Stimulated activated CD8-positive, alpha-beta memory T cell treated with anti-CD3 and anti-CD28 coated beads, Interleukin-12 subunit alpha, Interleukin-12 subunit beta, amount 100 ng/mL, for 24 hours (primary cell): ENCODE results near the gene UMODL1.

ENCODE experiments used
- DNase-seq: peaks from one replicate; pipeline ENCODE4 v3.0.0-alpha.2; 2020; ENCODE audit errors: extremely low read depth

The UMODL1 gene

DNA sequence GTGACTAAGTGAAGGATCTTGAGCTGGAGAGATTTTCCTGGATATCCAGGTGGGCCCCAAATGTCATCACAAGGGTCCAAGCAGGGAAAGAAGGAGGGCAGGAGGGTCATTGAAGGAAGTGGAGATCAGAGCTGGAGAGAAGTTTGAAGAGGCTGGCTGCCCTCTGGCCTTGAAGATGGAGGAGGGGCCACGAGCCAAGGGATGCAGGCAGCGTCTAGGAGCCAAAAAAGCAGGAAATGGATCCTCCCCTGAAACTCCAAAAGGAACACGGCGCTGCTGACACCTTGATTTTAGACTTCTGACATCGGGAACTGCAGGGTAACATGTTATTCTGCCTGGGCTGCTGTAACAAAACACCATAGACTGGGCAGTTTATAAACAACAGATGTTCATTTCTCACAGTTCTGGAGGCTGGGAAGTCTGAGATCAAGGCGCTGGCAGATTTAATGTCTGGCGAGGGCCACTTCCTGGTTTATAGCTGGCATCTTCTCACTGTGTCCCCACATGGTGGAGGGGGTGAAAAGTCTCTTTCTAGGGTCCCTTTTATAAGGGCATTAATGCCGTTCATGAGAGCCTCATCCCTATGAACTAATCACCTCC, 32.2 kb upstream of the UMODL1 start:
- DNase-seq = no peak

DNA sequence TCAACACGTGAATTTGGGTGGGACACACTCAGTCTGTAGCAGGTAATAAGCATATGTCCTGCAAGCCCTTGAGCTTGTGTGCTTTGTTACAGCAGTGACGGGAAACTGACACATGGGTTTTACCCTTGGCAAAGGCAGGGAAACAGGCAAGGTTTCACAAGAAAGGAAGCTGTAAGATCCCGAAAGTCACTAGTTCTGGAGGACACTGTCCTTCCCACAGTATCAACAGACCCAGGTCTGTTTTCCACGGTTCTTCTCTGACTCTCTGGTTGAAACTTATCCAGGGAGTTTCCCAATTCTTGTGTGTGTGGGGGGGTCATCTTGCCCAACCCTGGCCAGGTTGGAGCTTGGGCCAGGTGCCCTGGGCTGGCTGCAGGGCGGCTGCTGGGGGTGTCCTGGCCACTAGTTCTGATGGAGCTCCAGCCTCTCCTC, 31.6 kb upstream of the UMODL1 start:
- no peak for DNase-seq

DNA sequence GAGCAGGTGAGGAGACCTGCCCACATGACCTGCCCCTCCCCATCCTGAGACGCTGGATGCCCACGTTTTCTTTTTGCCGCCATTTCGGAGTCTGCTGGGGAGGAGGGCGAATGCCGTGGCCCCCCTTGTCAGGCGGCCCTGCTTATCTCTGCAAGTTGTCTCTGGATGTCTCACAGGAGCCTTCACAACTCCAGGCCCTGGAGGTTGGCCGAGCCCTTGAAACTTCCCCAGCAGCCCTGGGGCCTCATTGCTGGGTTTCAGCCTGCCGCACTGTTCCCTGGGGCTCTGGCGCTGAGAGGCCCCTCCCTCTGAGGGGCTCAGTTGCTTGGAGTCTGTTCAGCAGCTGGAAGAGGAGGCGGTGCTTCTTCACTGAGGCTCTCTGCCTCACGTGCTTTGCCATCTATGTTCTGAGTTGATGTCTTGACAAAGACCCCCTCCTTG, 31.2 kb upstream of the UMODL1 start:
- no peak for DNase-seq

DNA sequence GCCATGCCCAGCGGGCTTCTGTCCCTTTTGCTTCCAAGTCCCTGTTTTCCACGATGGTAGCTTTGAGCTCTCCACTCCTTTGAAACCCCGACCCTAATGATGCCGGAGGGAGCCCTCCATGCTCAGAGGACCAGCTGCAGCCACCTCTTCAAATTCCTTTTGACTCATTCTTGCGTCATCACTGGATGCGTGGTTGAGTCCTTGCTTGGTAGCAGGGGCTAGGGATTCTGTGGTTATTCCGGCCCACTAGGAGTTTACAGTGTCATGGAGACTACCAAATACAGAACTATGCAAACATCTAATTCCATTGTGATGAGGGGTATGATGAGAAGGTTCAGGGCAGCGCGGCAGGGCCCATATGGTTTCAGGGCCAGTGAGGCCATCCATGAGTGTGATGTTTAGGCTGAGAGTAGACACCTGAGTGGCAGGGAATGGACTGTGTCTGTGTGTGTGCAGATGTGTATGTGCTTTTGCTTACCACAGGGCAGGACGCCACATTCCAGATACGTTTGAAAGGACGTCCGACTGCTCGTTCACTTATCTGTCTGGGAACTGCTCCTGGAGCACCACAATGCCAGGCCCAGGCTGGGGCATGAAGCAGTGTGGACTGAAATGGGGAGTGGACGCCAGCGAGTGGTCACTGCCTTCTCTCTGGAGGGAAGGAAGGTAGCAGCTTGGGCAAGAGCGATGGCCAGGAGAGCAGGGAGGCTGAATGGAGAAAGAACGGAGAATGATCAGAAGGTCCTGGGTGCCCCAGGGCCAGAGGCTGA, 30.5 kb upstream of the UMODL1 start:
- no peak for DNase-seq

DNA sequence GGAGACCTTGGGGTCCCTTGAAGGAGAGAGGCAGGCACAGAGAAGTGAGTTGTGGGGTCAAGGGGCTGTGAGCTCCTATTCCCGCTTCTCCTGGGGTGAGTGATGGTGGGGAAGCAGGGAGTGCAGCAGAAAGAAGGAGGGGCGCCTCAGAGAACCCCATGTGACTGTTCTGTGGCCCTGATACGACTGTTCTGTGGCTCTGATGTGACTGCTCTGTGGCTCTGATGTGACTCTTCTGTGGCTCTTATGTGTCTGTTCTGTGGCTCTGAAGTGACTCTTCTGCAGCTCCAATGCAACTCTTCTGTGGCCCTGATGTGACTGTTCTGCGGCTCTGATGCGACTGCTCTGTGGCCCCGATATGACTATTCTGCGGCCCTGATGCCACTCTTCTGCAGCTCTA, 29.9 kb upstream of the UMODL1 start:
- no peak for DNase-seq

DNA sequence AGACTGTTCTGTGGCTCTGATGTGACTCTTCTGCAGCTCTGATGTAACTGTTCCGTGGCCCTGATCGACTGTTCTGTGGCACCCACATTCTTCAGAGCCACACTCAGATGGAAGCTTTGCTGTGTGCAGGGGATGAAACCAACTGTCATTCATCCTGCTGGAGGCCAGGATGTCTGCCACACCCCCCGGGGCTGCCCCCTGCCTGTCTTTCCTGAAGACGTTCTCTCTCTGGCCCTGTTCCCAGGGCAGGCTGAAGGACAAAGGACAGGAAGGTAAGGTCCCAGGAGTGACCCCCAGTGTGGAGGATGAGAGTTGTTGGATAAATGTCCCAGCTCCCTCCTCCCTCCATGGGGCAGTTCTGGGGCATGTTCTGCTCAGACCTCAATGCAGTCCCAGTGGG, 29.4 kb upstream of the UMODL1 start:
- DNase-seq = no peak

DNA sequence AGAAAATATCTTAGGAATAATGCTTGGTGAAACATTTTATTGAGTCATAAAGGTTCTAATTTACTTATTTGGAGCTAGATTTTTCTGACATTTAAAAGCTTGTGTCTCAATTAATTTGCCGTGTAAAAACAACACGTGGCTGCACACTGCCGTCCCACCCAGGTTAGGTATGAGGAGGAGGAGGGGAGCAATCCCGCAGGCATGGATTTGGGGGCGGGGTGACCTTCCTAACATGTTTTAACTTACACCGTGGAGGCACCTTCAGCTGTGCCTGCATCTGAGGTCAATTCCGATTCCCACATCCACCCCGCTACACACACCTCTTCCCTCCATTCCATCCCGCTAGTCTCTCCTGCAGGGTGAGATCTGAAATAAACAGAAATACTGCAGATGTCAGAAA, 28.5 kb upstream of the UMODL1 start:
- no peak for DNase-seq

DNA sequence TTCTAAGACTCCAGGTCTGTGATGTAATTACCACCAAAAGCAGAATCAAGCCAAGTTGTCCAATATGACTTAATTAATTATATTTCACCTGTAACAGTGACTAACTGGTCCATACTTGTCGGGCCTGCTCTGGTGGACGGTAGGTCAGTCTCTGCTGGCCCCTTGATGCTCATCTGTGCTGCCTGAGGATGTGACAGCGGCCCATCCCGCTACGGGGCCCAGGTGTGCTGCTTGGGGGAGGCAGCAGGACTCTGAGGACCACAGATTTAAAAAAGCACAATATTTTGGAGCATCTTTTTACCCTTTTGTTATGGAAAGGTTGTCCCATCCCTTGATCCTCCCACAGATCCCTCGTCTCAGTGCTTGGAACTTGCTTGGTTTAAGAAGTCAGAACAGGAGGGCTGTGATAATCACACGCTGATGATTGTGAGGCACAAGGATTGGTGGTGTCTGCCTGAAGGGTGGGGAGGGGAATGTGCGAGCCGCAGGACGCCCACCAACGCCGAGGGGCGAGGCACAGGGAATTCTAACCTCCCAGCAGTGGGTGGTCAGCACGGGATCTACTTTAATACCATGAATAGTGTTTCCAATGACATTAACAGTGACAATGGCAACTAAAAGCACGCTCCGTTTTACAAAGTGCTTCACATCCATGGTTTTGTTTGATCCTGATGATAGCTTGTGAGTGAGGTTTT, 27.8 kb upstream of the UMODL1 start:
- DNase-seq = no peak

DNA sequence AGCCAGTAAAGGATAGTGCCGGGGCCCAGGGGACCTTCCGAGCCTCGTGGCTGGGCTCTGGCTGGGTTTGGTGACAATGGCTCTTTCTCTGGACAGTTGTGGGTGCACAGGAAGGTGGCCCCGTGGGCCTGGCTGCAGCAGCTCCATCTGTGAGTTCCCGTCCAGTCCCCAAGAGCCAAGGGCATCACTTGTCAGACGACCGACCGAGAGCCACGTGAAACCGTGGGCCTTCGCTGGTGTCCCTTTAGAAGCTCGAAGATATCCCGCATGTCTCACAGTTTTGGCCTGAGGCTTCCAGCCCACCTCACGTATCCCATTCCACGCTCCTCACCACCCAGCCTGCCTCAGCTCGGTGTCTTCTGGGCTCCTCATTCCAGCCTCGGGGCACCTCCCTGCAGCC, 27.2 kb upstream of the UMODL1 start:
- DNase-seq = no peak

DNA sequence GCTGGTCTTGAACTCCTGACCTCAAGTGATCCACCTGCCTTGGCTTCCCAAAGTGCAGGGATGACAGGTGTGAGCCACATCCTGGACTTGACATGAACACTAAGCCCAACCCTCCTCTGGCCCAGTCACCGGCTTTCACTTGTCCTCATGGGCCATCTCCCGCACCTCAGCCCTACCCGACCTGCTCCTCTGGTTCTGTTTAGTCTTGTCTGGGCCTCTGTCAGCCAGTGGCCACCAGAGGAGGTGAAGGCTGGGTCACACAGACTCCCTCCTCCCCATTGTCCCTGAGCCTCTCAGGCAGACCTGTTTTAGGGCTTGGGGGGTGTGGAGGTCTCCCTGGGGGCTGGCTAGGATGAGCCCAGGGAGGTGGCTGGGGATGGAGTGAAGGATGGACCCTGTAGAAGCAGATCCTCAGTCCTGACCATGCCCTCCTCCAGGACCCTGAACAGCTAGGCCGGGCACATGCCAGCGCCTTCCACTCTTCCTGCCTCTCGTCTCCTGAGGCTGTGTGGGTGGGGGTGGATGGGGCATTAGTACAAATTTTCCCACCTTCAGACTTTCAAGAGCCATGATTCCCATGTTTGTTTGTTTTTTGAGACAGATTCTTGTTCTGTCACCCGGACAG, 26.1 kb upstream of the UMODL1 start:
- DNase-seq = no peak

DNA sequence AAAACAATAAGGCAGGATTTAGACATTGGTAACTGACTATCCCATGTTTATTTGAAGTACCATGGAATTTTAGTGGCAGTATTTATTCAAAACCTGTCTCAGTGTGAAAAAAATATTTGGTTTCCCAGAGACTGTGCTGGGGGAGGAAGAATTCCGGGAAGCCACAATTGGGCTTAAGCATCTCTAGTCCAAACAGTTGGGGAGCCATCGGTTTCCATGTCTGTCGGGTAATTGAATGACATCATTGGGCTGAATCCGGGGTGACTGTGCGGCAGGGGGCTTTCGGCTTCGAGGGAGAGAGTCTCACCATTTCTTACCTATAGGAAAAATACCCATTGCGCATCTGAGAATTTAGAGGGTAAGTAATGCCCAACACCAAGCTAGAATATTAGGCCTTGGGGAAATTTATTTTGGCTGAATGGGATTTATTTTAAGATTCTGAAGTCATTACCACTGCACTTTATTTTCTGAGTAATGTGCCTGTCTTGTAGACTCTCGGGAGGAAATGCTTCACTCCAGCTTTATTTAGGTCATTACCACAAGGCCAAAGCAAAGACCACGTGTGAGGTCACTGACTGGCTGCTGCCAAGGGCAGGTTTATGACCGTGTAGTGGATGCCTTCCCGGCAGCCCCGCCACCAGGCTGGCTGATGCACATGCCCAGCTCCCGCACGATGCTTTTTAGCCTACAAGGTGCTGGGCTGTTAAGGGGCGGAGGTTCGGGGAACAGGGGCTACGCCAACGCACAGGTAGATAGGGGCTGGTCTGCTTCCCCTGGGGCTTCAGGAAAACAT, 23.1 kb upstream of the UMODL1 start:
- no peak for DNase-seq

DNA sequence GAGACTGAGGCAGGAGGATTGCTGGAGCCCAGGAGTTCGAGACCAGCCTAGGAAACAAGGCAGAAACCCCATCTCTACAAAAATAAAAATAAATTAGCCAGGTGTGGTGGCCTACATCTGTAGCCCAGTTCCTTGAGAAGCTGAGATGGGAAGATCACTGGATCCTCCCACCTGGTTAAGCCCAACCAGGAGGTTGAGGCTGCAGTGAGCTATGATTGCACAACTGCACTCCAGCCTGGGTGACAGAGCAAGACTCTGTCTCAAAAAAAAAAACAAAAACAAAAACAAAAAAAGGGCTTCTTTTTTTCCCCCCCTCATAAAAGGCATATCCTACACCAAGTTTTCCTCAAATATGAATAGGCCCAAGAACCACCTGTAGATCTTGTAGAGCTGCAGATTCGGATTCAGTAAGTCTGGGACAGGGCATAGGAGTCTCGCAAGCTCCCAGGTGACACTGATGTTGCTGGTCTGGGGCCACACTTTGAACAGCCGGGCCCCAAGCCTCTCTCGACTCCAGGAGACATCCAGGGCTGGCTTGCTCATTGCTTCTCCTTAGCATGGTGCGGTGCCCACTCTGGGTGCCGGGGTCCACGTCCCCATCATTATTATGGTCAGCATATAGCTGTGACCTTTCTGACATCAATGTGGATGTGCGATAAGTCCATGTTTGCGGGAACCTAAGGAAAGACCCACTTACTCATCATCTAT, 22.1 kb upstream of the UMODL1 start:
- no peak for DNase-seq

DNA sequence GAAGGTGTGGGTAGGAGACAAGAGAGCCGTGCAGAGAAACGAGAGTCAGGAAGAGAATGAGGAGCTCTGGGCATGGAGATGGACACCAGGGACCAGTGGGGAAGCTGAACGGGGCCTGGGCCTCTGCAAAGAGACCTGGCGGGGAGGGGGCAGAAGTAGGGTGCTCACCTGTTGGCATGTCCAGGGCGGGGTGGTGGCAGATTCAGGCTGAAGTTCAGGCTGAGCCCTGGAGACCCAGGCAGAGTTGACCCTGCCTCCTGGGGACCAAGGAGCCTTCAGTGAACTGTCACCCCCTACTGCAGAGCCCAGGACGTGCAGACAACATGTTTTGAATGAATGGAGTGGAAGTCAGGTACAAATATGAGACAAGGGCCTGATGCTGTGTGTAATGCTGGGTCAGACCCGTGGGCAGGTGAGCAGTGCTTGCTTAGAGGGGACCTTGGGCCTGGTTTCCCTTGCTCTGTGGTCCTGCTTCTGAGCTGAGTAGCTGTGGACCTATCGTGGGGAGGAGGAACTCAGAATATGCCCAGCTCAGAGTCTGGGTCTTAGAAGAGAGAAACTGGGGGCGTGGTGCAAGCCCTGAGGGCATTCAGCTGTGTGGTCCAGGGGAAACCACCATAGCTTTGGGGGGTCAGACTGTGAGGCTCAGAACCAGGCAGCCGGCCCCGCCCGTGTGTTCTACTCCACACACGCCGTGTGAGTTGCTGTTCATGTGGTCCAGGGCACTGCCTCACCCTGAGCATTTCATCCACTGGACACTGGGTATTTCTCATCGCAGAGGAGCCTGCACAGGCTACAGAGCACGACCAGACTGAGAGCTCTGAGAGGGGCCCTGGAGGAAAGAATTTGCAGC, 21.3 kb upstream of the UMODL1 start:
- DNase-seq = no peak

DNA sequence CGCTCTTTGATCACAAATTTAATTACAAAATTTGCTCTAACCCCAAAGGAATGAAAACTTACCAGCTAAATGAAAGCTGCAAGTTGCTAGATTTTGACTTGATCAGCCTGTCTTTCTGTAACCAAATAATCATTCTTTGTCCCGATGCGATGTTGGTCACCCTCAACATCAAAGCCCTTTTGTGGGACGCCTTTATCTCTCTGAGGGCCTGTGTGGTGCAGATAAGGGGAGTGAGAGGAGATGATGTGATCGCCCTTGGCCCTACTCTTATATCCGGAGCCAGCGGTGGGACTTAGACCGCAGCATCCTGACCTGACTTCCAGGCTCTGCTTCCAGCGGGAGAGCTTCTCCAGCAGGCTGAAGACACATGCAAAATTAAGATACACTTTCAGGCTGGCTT, 19.3 kb upstream of the UMODL1 start:
- no peak for DNase-seq

DNA sequence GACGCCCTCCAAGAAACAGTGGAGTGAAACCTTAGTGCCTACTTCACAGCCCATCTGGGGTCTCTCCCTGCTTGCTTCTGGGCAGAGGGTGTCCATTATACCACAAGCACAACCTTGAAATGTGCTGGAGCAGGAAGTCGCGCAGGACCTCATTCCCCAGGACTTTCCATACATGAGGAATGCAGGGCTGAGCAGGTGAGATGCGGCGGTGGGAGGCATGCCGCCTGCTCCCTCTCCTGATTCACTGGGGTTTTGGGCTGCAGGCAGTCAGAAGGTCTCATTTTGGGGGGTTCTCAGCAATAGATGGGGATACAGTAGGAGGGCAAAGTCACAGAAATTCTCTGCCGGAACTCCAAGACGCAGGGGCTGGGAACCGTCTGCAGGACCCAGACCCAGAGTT, 15.7 kb upstream of the UMODL1 start:
- DNase-seq = no peak

DNA sequence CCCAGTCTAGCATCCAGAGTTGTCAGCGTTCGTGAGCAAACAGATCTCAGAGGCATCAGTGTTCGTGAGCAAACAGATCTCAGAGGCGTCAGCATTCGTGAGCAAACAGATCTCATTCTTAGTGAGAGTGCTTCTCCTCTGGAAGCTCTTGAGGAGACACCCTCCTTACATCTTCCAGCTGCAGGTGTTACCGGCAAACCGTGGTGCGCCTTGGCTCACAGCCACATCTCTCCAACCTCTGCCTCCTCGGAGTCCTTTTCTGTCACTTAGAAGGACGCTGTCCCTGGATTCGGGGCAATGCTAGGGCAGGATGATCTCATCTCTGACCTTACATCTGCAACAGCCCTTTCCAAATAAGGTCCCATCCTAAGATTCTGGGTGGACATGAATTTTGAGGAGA, 14.6 kb upstream of the UMODL1 start:
- no peak for DNase-seq

DNA sequence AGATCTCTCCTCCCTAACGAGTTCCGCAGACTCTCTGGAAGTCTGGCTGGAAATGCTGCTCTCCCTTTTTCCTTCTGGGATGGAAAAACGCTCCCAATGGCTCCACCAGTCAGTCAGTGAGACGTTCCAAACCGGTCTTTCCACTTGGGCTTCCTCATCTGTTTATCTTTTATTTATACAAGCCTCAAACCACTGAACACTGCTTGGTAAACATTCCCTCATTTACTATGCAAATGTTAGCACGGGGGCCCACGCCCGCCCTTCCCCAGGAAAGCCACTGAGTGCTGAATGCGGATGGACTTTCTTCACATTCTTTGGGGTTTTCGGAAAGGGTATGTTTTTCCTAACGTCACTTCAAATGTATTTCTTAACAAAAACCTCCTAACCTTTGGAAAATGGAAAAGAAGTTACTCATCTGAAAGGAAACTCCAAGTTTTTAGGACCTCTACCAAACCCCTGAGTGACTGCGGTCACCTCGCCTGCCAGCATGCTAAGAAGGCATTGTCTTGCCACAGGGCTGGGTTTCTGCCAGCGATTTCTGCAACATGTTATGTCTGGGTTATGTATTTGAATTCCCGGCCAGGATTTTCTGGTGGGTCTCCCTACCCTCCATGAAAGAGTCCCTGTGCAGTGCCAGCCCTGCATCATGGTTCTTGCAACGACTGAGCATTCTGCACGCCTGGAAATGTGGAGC, 14.0 kb upstream of the UMODL1 start:
- no peak for DNase-seq

DNA sequence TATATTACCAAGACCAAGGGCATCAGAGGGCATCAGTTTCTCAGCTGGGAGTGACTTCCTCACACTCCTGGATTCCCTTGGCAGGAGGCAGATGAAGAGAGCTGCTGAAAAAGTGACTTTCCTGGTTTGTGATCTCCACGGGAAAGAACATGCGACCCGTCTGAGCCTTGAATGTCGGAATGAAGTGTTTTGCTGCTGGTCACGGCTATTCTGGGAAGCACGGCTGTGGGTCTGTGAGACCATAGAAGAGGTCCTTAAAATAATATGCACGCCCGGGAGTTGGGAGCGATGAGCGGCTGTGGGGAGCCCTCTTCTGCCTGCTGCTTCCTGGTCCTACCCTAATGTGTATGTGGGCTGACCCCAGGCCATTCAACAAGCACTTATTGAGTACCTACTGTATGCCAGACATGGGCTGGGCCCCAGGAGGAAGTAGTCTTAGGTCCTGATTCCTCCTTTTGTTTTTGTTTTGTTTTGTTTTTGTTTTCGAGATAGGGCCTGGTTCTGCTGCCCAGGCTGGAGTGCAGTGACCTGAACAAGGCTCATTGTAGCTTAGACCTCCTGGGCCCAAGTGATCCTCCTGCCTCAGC, 13.2 kb upstream of the UMODL1 start:
- no peak for DNase-seq

DNA sequence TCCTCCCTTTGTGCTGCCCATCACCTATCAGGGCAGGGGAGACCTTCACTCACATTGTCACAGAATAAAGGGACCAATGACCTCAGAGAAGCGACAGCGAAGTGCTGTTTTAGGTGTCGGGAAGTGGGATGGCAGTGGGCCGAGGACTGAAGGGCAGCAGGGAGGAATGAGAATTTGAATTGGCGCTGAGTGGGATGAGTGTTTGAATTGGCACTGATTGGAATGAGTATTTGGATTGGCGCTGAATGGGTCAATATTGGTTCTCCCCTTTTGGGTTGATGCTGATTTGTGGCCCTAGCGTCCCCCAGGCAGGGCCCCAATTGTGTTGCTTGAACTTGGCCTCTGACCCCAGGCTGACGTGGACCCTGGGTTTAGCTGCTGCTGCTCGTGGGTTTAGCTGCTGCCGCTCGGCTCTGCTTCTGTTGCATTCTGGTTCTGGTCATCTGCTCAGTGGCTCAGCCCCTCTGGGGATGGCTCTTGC, 12.4 kb upstream of the UMODL1 start:
- no peak for DNase-seq
